HUDEP-2 (cell line): Measurements from ENCODE around the gene CCDC51.

Source experiments
- DNase-seq, 76 experiments: peaks; one replicate each; lab custom pipeline; 2025; ENCODE audit not compliant: unreplicated experiment in 76 of 76; lab: John Stamatoyannopoulos, UW

CCDC51 gene

GRCh38 chr3:48435774-48436476 is 4.0 kb downstream of the CCDC51 start:
- peak in 72 of 76 experiments; percentile 10 to 85 (median 66) for DNase-seq

GRCh38 chr3:48435223-48435595 is 4.7 kb downstream of the CCDC51 start:
- DNase-seq: no peak

- DNase-seq: peak in 28 of 76 experiments; percentile 3 to 38 (median 18)
These were observed 5.2 kb downstream of the CCDC51 start for GRCh38 chr3:48434591-48435222.

- no peak for DNase-seq
These were observed 6.3 kb downstream of the CCDC51 start for GRCh38 chr3:48433472-48434118.

- DNase-seq: peak in 1 of 76 experiments; percentile 19
These were observed 7.2 kb downstream of the CCDC51 start for GRCh38 chr3:48432411-48433371.

- DNase-seq: no peak
These were observed 8.5 kb downstream of the CCDC51 start for GRCh38 chr3:48431224-48432029.

- DNase-seq: no peak
These were observed 9.2 kb downstream of the CCDC51 start for GRCh38 chr3:48430708-48431101.

- DNase-seq: no peak
These were observed 9.8 kb downstream of the CCDC51 start, which contains the start of gene PLXNB1 for GRCh38 chr3:48429960-48430707. Gene PLXNB1, minus strand, starts transcription at chr3:48430086. Its CDS starts 5,475 bp downstream, at chr3:48424611.

GRCh38 chr3:48429317-48429959 is 10.5 kb downstream of the CCDC51 start:
- DNase-seq: peak in 4 of 76 experiments; percentile 9 to 25 (median 16)

GRCh38 chr3:48428572-48429316 is 11.2 kb downstream of the CCDC51 start:
- DNase-seq: no peak

- DNase-seq: no peak
These were observed 11.8 kb downstream of the CCDC51 start for GRCh38 chr3:48428088-48428571.

GRCh38 chr3:48427630-48427962 is 12.3 kb downstream of the CCDC51 start:
- DNase-seq: no peak

GRCh38 chr3:48426944-48427629 is 12.8 kb downstream of the CCDC51 start:
- no peak for DNase-seq

GRCh38 chr3:48426401-48426909 is 13.5 kb downstream of the CCDC51 start:
- DNase-seq: no peak

- DNase-seq: no peak
These were observed 14.6 kb downstream of the CCDC51 start for GRCh38 chr3:48425281-48425812.

GRCh38 chr3:48423883-48424695 is 15.8 kb downstream of the CCDC51 start:
- DNase-seq: no peak
